ENCODE measurements around the gene GET4.

- no peak for TF ChIP-seq TAF1 (IDR thresholded peaks at IDR 0.05; ENCODE audit: low read depth, low read length)
- TF ChIP-seq POLR2A (IDR thresholded peaks at IDR 0.05; ENCODE audit: control extremely low read depth in 1 of 2, low read depth in 2 of 2, low read length in 2 of 2), result no peak
- TF ChIP-seq POLR2AphosphoS5 (IDR thresholded peaks at IDR 0.05; ENCODE audit: low read depth, low read length), result no peak
- TF ChIP-seq, protein P1, sequence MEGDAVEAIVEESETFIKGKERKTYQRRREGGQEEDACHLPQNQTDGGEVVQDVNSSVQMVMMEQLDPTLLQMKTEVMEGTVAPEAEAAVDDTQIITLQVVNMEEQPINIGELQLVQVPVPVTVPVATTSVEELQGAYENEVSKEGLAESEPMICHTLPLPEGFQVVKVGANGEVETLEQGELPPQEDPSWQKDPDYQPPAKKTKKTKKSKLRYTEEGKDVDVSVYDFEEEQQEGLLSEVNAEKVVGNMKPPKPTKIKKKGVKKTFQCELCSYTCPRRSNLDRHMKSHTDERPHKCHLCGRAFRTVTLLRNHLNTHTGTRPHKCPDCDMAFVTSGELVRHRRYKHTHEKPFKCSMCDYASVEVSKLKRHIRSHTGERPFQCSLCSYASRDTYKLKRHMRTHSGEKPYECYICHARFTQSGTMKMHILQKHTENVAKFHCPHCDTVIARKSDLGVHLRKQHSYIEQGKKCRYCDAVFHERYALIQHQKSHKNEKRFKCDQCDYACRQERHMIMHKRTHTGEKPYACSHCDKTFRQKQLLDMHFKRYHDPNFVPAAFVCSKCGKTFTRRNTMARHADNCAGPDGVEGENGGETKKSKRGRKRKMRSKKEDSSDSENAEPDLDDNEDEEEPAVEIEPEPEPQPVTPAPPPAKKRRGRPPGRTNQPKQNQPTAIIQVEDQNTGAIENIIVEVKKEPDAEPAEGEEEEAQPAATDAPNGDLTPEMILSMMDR (IDR thresholded peaks at IDR 0.05; ENCODE audit: control extremely low read depth in 1 of 3, insufficient read depth in 1 of 3, low read depth in 1 of 3, low read length in 3 of 3), result no peak
- peak; percentile 28 for TF ChIP-seq EZH2 (IDR thresholded peaks at IDR 0.05; ENCODE audit: low read depth, low read length, severe bottlenecking)
Measured at GRCh38 chr7:909358-910329, 33.3 kb downstream of the GET4 start.

Data from H1 (cell line).